ENCODE measurements around the gene ANKS1B.

The ANKS1B gene

GRCh38 chr12:99959549-99960170 is 25.1 kb downstream of the ANKS1B start:
- no peak for DNase-seq

- DNase-seq = no peak
Observed at GRCh38 chr12:99957866-99958466, 26.8 kb downstream of the ANKS1B start.

- no peak for DNase-seq
Observed at GRCh38 chr12:99954724-99955123, 30.0 kb downstream of the ANKS1B start.

- no peak for DNase-seq
Observed at GRCh38 chr12:99948370-99948769, 36.4 kb downstream of the ANKS1B start.

GRCh38 chr12:99946131-99946530 is 38.6 kb downstream of the ANKS1B start:
- no peak for DNase-seq

GRCh38 chr12:99935608-99936007 is 49.1 kb downstream of the ANKS1B start:
- DNase-seq = no peak

GRCh38 chr12:99926511-99927169 is 58.1 kb downstream of the ANKS1B start:
- no peak for DNase-seq

- no peak for DNase-seq
Observed at GRCh38 chr12:99920353-99920960, 64.3 kb downstream of the ANKS1B start.

- DNase-seq = no peak
Observed at GRCh38 chr12:99917711-99918402, 66.9 kb downstream of the ANKS1B start.

- DNase-seq = no peak
Observed at GRCh38 chr12:99916555-99916954, 68.2 kb downstream of the ANKS1B start.

- peak; percentile 61 for DNase-seq
Observed at GRCh38 chr12:99915251-99916082, 69.3 kb downstream of the ANKS1B start.

GRCh38 chr12:99914206-99914605 is 70.5 kb downstream of the ANKS1B start:
- no peak for DNase-seq

- DNase-seq = no peak
Observed at GRCh38 chr12:99911967-99912366, 72.8 kb downstream of the ANKS1B start.

GRCh38 chr12:99911081-99911480 is 73.7 kb downstream of the ANKS1B start:
- peak; percentile 84 for DNase-seq

- DNase-seq = no peak
Observed at GRCh38 chr12:99910342-99910741, 74.4 kb downstream of the ANKS1B start.

GRCh38 chr12:99906786-99907579 is 77.8 kb downstream of the ANKS1B start:
- no peak for DNase-seq

- DNase-seq = no peak
Observed at GRCh38 chr12:99901181-99901580, 83.6 kb downstream of the ANKS1B start.

- DNase-seq = no peak
Observed at GRCh38 chr12:99898645-99899044, 86.1 kb downstream of the ANKS1B start.

- no peak for DNase-seq
Observed at GRCh38 chr12:99879439-99879838, 105.3 kb downstream of the ANKS1B start.

- DNase-seq = no peak
Observed at GRCh38 chr12:99875081-99875480, 109.7 kb downstream of the ANKS1B start.

GRCh38 chr12:99870085-99870484 is 114.7 kb downstream of the ANKS1B start:
- DNase-seq = no peak

- DNase-seq = no peak
Observed at GRCh38 chr12:99861731-99862130, 123.0 kb downstream of the ANKS1B start.
